Measurements from ENCODE around the gene CRKL.

CRKL gene

GRCh38 chr22:20882855-20883254 is 34.4 kb upstream of the CRKL start:
- TF ChIP-seq, protein P1, sequence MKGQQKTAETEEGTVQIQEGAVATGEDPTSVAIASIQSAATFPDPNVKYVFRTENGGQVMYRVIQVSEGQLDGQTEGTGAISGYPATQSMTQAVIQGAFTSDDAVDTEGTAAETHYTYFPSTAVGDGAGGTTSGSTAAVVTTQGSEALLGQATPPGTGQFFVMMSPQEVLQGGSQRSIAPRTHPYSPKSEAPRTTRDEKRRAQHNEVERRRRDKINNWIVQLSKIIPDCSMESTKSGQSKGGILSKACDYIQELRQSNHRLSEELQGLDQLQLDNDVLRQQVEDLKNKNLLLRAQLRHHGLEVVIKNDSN (IDR thresholded peaks at IDR 0.05), result no peak
- TF ChIP-seq EP300 (IDR thresholded peaks at IDR 0.05; ENCODE audit: borderline replicate concordance) (no peak), ZBTB7A (IDR thresholded peaks at IDR 0.05; ENCODE audit: low read depth) (no peak), RAD21 (IDR thresholded peaks at IDR 0.05; ENCODE audit: low read depth) (no peak), FOXM1 (IDR thresholded peaks at IDR 0.05; ENCODE audit: borderline replicate concordance, low read depth) (no peak), YY1 (IDR thresholded peaks at IDR 0.05; ENCODE audit: low read depth) (no peak), REST (IDR thresholded peaks at IDR 0.05; ENCODE audit: low read depth) (no peak), MAX (IDR thresholded peaks at IDR 0.05) (no peak), TAF1 (IDR thresholded peaks at IDR 0.05; ENCODE audit: low read depth) (no peak), CREB1 (IDR thresholded peaks at IDR 0.05; ENCODE audit: low read depth) (no peak), TEAD4 (IDR thresholded peaks at IDR 0.05) (no peak), TCF12 (IDR thresholded peaks at IDR 0.05; ENCODE audit: low read depth) (no peak), NFIC (IDR thresholded peaks at IDR 0.05) (no peak), CEBPB (IDR thresholded peaks at IDR 0.05) (no peak), EGR1 (IDR thresholded peaks at IDR 0.05) (no peak)

- TF ChIP-seq CEBPB (IDR thresholded peaks at IDR 0.05) (no peak), REST (IDR thresholded peaks at IDR 0.05; ENCODE audit: low read depth) (no peak), FOXM1 (IDR thresholded peaks at IDR 0.05; ENCODE audit: borderline replicate concordance, low read depth) (no peak), RAD21 (IDR thresholded peaks at IDR 0.05; ENCODE audit: low read depth) (no peak), CREB1 (IDR thresholded peaks at IDR 0.05; ENCODE audit: low read depth) (no peak), TCF12 (IDR thresholded peaks at IDR 0.05; ENCODE audit: low read depth) (no peak), TEAD4 (IDR thresholded peaks at IDR 0.05) (no peak), EP300 (IDR thresholded peaks at IDR 0.05; ENCODE audit: borderline replicate concordance) (no peak), YY1 (IDR thresholded peaks at IDR 0.05; ENCODE audit: low read depth) (no peak), EGR1 (IDR thresholded peaks at IDR 0.05) (no peak), NFIC (IDR thresholded peaks at IDR 0.05) (no peak), ZBTB7A (IDR thresholded peaks at IDR 0.05; ENCODE audit: low read depth) (no peak)
These were observed 32.8 kb upstream of the CRKL start for GRCh38 chr22:20884454-20884853.

DNA sequence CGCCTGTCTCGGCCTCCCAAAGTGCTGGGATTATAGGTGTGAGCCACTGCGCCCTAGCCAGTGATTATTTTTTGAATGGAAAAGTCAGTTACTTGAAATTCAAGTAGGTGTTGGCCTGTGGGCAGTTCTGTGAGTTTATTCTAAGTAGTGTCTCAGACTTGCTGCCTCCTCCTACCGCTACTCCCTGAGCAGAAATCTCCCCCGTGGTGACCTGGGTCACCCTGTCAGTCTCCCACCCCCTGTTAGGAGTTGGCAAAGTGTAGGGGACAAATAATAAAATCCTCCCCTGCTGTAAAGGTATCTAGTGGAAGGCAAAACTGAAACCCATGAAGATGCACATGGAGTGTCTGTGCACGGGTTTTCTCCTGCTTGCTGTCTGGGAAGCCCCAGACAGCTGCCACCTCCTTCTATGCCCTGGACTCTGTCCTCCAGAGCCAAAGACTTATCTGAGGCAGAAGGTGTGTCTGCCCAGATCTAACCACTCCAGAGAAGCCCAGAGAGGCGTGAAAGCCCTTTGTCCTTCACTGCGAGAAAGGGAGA is 32.1 kb upstream of the CRKL start:
- TF ChIP-seq NFIC (IDR thresholded peaks at IDR 0.05) (no peak), TEAD4 (IDR thresholded peaks at IDR 0.05) (no peak), TCF12 (IDR thresholded peaks at IDR 0.05; ENCODE audit: low read depth) (no peak), YY1 (IDR thresholded peaks at IDR 0.05; ENCODE audit: low read depth) (no peak), MAX (IDR thresholded peaks at IDR 0.05) (no peak), TAF1 (IDR thresholded peaks at IDR 0.05; ENCODE audit: low read depth) (no peak), ZBTB7A (IDR thresholded peaks at IDR 0.05; ENCODE audit: low read depth) (no peak), CEBPB (IDR thresholded peaks at IDR 0.05) (no peak), RAD21 (IDR thresholded peaks at IDR 0.05; ENCODE audit: low read depth) (no peak), FOXM1 (IDR thresholded peaks at IDR 0.05; ENCODE audit: borderline replicate concordance, low read depth) (no peak), EP300 (IDR thresholded peaks at IDR 0.05; ENCODE audit: borderline replicate concordance) (no peak), REST (IDR thresholded peaks at IDR 0.05; ENCODE audit: low read depth) (no peak), EGR1 (IDR thresholded peaks at IDR 0.05) (no peak), CREB1 (IDR thresholded peaks at IDR 0.05; ENCODE audit: low read depth) (no peak)
- TF ChIP-seq, protein P1 (IDR thresholded peaks at IDR 0.05), result no peak
